Keratinocyte (primary cell): ENCODE results near the gene TOX3. TPM values are rescaled to one million over a fixed set of nuclear protein-coding genes. Genes with fewer than 3 reads are reported as not detected.

Experiments used
- DNase-seq: peaks from one replicate; pipeline ENCODE4 v3.0.0-alpha.2; 2011; ENCODE audit warnings: low read depth, missing footprints, low spot score
- FAIRE-seq: peaks from 2 replicates; lab custom pipeline; 2011; peaks lifted over from hg19 to GRCh38; lab: Jason Lieb, UNC
- H2AFZ ChIP-seq: 2 replicates; pipeline ENCODE4 v1.6.0; 2012; ENCODE audit warnings: low read length, control low read depth, inconsistent platforms; ENCODE audit not compliant: control insufficient read depth
- H3K27ac ChIP-seq: 2 replicates; pipeline ENCODE4 v1.5.1; 2011; ENCODE audit warnings: low read length; ENCODE audit not compliant: control insufficient read depth, insufficient read depth
- H3K27me3 ChIP-seq: 3 replicates; pipeline ENCODE4 v1.6.0; 2011; ENCODE audit warnings: low read length; ENCODE audit not compliant: control insufficient read depth, insufficient read depth; ENCODE audit errors: extremely low read depth
- H3K36me3 ChIP-seq, 2 experiments: 2 replicates in 1 of 2; 3 replicates in 1 of 2; pipeline ENCODE4 v1.5.1; 2011; ENCODE audit warnings: low read length in 2 of 2, mild to moderate bottlenecking in 1 of 2; ENCODE audit not compliant: control insufficient read depth in 2 of 2, insufficient read depth in 2 of 2; ENCODE audit errors: extremely low read depth in 1 of 2
- H3K4me1 ChIP-seq: 3 replicates; pipeline ENCODE4 v1.5.1; 2011; ENCODE audit warnings: low read length; ENCODE audit not compliant: control insufficient read depth, insufficient read depth; ENCODE audit errors: extremely low read depth
- H3K4me2 ChIP-seq: 3 replicates; pipeline ENCODE4 v1.6.0; 2011; ENCODE audit warnings: low read depth, low read length; ENCODE audit not compliant: control insufficient read depth, insufficient read depth; ENCODE audit errors: extremely low read depth
- H3K4me3 ChIP-seq, 3 experiments: fragments of 200-600 bp in 1 of 3; sonication (generic) in 1 of 3; 2 replicates in 2 of 3; 3 replicates in 1 of 3; pipeline ENCODE4 v1.5.1; 2011 to 2016; ENCODE audit warnings: low read length in 3 of 3, mild to moderate bottlenecking in 3 of 3, control low read depth in 2 of 3, inconsistent platforms in 1 of 3, low read depth in 1 of 3, mixed read lengths in 1 of 3, mixed run types in 1 of 3, moderate library complexity in 1 of 3; ENCODE audit not compliant: control insufficient read depth in 2 of 3, insufficient read depth in 2 of 3; ENCODE audit errors: extremely low read depth in 1 of 3
- H3K79me2 ChIP-seq: 2 replicates; pipeline ENCODE4 v1.6.0; 2012; ENCODE audit warnings: low read length; ENCODE audit not compliant: control insufficient read depth, insufficient read depth
- H3K9ac ChIP-seq: 3 replicates; pipeline ENCODE4 v1.6.0; 2011; ENCODE audit warnings: low read length; ENCODE audit not compliant: control insufficient read depth, insufficient read depth; ENCODE audit errors: extremely low read depth
- H3K9me1 ChIP-seq: 3 replicates; pipeline ENCODE4 v1.6.0; 2011; ENCODE audit warnings: low read length; ENCODE audit not compliant: control insufficient read depth, insufficient read depth; ENCODE audit errors: extremely low read depth
- H3K9me3 ChIP-seq: 2 replicates; pipeline ENCODE4 v1.5.1; 2012; ENCODE audit warnings: low read depth, low read length; ENCODE audit not compliant: control insufficient read depth
- H4K20me1 ChIP-seq: 3 replicates; pipeline ENCODE4 v1.6.0; 2011; ENCODE audit warnings: low read length; ENCODE audit not compliant: control insufficient read depth, insufficient read depth; ENCODE audit errors: extremely low read depth
- CTCF ChIP-seq, 3 experiments: IDR thresholded peaks in 1 of 3; conservative IDR thresholded peaks in 1 of 3; optimal IDR thresholded peaks in 1 of 3; 2 replicates in 2 of 3; 3 replicates in 1 of 3; pipeline versions ENCODE3 to v1.5.1; 2011; ENCODE audit warnings: low read length in 3 of 3, mild to moderate bottlenecking in 3 of 3, moderate library complexity in 2 of 3, control low read depth in 1 of 3, inconsistent platforms in 1 of 3; ENCODE audit not compliant: insufficient read depth in 2 of 3; ENCODE audit errors: extremely low read depth in 1 of 3
- EZH2 ChIP-seq: IDR thresholded peaks from one replicate; pipeline ENCODE4 v1.6.1; 2012; ENCODE audit warnings: inconsistent platforms, mild to moderate bottlenecking, low read length, moderate library complexity
- dilution Hi-C: fragments of 300-500 bp; cut with MboI; formaldehyde crosslinking; loops from one replicate; pipeline ENCODE4 v1.7.0; 2020; ENCODE audit warnings: low sequenced_read_pairs; ENCODE audit not compliant: extremely low pct_ligation_motif_present
- polyA plus RNA-seq, 5 experiments: library from polyadenylated mRNA; depleted of rRNA in 3 of 5; stranded (reverse) in 3 of 5; stranded (forward) in 1 of 5; unstranded in 1 of 5; fragments of >200 nt; gene quantifications; 1 replicate in 1 of 5; 2 replicates in 3 of 5; 3 replicates in 1 of 5; pipeline versions ENCODE4 v1.2.1 to v1.2.3, GENCODE V29; 2011 to 2012; ENCODE audit warnings: missing spikeins in 2 of 5, low read depth in 1 of 5, low replicate concordance in 1 of 5

Gene TOX3
- polyA plus RNA-seq, 1 donor (not counting 4 experiments of a cell fraction or from before 2014, with no cell fraction given), result not detected

- Histone ChIP-seq H3K4me1 (no peaks in the 10 kb centered on the region), H3K9me3 (no peaks in the 10 kb centered on the region), H4K20me1 (no peaks in the 10 kb centered on the region), H2AFZ (no peak overlapping the region), H3K27ac (no peak overlapping the region), H3K79me2 (no peaks in the 10 kb centered on the region), H3K4me3 (no peak overlapping the region), H3K36me3 (no peaks in the 10 kb centered on the region), H3K4me2 (no peak overlapping the region), H3K9me1 (no peaks in the 10 kb centered on the region), H3K27me3 (no peaks in the 10 kb centered on the region), H3K9ac (no peak overlapping the region)
- DNase-seq (no peak), FAIRE-seq (no peak)
- TF ChIP-seq EZH2, result no peak
- no peak for TF ChIP-seq CTCF (optimal IDR thresholded peaks at IDR 0.05 in 1 of 3, IDR thresholded peaks at IDR 0.05 in 1 of 3, conservative IDR thresholded peaks at IDR 0.05 in 1 of 3; ENCODE audit: extremely low read depth in 1 of 3, insufficient read depth in 2 of 3, low read length in 3 of 3)
- dilution Hi-C loops, result no loop called here
Measured at GRCh38 chr16:52562770-52563169, 15.8 kb upstream of the TOX3 start.

- DNase-seq (no peak), FAIRE-seq (no peak)
Measured at GRCh38 chr16:52561910-52562741, 15.2 kb upstream of the TOX3 start.

More at GRCh38 chr16:52561910-52562741, 15.2 kb upstream of the TOX3 start:
- dilution Hi-C loops, result no loop called here
- Histone ChIP-seq H3K9me1 (no peaks in the 10 kb centered on the region), H3K27me3 (no peaks in the 10 kb centered on the region), H4K20me1 (no peaks in the 10 kb centered on the region), H2AFZ (no peak overlapping the region), H3K4me2 (no peak overlapping the region), H3K4me1 (no peaks in the 10 kb centered on the region), H3K4me3 (no peak overlapping the region), H3K79me2 (no peaks in the 10 kb centered on the region), H3K9ac (no peak overlapping the region), H3K9me3 (no peaks in the 10 kb centered on the region), H3K36me3 (no peaks in the 10 kb centered on the region), H3K27ac (no peak overlapping the region)
- TF ChIP-seq CTCF (optimal IDR thresholded peaks at IDR 0.05 in 1 of 3, IDR thresholded peaks at IDR 0.05 in 1 of 3, conservative IDR thresholded peaks at IDR 0.05 in 1 of 3; ENCODE audit: extremely low read depth in 1 of 3, insufficient read depth in 2 of 3, low read length in 3 of 3), result no peak
- no peak for TF ChIP-seq EZH2
